NCI-H128 (cell line): Measurements from ENCODE around the gene CSAD.
"Not testable (repeated sequence)": the region's sequence is repeated elsewhere in the genome, so short reads cannot be mapped to it uniquely, and the experiment has no call there.

Experiments
- DNase-seq: peaks from one replicate; lab custom pipeline; 2025; ENCODE audit not compliant: unreplicated experiment; lab: John Stamatoyannopoulos, UW

Gene CSAD

DNA sequence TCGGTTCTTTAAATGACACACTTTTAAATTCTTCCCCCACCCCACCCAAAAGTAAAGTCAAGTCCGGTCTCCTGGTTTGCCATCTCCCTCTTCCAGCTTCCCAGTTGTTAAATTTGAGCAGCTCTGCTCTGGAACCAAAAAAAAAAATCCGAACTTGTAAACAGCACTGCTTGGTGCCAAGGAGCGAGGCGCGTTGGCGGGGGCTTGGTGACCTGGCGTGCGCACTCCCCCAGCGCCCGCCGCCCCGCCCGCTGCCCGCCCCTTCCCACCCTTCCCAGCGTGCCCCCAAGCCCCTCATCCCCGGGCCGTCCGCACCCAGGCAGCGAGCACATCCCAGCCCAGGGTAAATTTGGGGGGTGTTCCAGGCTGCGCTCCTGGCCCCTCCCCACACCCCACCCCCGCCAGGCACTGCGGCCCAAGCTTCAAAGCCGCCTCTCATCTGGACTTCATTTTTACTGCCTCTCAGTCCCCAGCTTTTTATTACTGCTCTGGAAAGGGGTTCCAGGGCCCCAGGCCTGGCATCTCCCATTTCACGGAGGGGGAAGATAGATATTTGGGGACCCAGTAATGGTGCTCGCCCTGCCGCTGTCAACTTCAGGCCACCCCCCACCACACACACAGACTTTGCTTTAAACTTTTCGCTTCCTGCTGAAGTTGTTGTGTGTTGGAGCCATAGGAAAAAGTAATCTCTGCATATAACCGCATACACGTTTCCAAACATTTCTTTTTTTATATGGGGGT, 38.0 kb upstream of the CSAD start:
- DNase-seq, result no peak

DNA sequence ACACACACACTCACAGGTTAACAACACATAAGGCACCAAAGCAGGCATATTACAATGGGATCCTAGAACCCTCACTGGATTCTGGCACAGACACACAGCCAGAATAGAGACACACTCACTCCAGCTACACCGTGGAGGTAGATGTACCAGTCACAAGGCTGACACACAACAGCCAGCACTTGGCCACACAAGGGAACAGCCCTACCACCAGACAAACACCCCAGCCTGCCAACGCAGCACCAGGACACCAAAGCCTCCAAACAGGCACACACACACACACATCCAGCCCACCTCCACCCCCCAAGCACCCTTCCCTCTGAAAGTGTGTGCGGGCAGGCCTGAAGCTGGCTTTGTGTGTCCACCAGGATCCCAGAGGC, 37.2 kb upstream of the CSAD start:
- no peak for DNase-seq

- DNase-seq, result no peak
Measured at GRCh38 chr12:53217051-53217930, 36.6 kb upstream of the CSAD start.

DNA sequence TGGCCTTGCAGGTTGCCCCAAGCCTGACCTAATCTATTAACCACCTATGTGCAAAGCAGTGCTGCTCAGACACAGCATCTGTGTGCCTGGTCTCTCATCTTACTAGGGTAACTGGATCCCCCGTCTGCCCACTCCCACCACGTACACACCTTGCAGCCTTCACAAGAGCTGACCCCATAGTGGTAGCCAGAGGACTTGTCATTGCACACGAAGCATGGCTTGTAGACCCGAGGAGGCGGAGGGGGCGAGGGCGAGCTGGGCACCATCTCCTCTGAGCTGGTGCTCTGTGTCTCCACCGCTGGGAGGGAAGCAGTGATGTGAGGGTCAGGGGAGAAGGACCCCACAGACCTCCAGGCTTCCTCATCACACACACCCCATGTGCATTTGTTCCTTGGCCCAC, 34.8 kb upstream of the CSAD start:
- no peak for DNase-seq

DNA sequence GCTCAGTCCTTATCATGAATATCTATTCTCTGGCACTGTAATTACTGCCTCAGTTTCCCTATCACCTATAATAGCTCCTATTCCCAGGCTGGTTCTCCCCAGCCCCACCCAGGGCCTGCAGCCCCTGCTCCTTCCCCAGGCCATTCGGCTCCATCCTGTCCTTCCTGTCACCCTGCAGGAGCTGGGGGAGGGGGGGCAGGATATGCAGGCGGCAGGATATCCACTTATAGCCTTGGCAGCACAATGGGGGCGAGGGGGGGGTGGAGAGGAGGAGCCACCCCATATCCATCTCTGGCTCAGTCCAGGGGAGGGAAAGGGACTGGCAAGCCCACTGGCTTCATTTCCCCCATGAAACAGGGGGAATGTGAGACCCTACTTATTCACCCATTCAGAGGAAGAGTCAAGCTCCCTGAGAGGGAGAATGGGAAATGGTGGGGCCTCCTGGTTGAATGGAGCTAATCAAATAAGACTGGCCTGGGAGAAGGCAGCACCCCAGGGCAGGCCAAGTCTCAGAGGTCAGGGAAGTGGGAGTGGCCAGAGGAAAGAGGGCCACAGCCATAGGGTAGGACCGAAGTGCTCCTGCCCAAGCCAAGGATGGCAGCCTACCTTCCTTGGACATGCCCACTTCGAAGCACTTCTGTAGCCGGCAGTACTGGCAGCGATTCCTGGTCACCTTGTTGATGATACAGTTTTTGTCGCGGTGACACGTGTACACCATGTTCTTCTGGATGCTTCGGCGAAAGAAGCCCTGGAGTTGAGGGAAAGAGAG, 34.1 kb upstream of the CSAD start:
- no peak for DNase-seq

DNA sequence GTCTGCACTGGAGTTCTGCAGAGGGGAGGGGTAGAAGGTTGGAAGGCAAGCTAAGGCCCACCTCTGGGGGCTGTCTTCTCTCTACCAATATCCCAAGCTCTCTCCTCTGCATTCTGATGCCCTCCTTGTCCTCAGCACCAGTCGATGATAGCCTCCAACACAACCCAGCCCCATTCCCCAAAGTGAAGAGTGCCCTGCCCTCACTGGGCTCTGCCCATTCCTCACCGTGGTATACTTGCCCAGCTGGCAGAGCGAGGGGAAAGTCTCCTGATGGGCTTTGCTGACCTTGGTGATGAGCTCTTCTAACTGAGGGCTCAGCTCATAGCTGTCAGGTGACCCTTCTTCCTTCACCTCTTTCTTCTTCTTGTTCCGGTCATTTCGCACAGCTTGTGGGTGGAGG, 33.5 kb upstream of the CSAD start:
- DNase-seq, result no peak

- DNase-seq, result peak; percentile 56
Measured at GRCh38 chr12:53213348-53213747, 32.6 kb upstream of the CSAD start.

GRCh38 chr12:53212931-53213330, 32.2 kb upstream of the CSAD start:
- DNase-seq, result no peak

- no peak for DNase-seq
Measured at GRCh38 chr12:53211476-53212381, 31.0 kb upstream of the CSAD start.

GRCh38 chr12:53210843-53211242, 30.1 kb upstream of the CSAD start:
- DNase-seq, result no peak

- no peak for DNase-seq
Measured at GRCh38 chr12:53208877-53209463, 28.2 kb upstream of the CSAD start.

DNA sequence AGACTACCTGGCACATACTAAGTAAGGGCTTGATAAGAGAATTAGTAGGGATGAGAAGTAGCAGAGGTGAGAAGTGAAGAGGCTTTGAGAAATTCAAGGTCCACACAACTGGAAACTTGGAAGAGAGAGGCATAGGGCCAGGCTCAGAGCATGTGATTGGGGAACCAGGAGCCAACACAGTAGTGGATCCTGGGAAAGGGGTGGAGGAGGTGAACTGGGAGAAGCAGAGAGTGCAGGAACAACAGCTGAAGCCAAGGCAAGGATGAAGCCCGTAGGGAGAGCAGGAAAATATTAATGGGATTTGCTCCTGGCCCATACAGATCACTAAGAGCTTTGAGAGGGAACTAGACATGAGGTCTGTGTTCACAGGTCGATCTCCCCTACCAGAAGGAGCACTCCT, 27.7 kb upstream of the CSAD start:
- no peak for DNase-seq

DNA sequence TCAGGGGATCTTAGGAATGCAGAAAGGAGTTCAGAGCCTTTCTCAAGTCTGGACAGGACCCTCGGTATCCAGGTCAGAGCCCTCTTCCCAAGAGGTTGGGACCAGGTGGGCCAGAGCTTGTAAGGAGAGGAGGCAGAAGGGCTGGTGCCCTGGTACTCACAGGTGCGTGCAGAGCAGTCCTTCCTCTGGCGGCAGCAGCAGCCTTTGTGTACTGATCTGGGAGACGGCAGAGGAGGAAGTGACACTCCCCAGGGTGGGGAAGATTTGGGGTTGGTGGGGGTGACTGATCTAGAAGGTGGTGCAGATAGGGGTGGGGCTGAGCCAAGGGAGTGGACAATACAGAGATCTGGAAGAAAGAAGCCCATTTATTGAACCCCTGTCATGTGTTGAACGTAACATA, 26.3 kb upstream of the CSAD start, which contains the start of gene ITGB7:
TSS of gene ITGB7 (minus strand) at position 210 of the 400 bp plus-strand sequence. CDS start 6,808 bp downstream, outside the sequence.
- no peak for DNase-seq

- no peak for DNase-seq
Measured at GRCh38 chr12:53205747-53206419, 25.2 kb upstream of the CSAD start.

DNA sequence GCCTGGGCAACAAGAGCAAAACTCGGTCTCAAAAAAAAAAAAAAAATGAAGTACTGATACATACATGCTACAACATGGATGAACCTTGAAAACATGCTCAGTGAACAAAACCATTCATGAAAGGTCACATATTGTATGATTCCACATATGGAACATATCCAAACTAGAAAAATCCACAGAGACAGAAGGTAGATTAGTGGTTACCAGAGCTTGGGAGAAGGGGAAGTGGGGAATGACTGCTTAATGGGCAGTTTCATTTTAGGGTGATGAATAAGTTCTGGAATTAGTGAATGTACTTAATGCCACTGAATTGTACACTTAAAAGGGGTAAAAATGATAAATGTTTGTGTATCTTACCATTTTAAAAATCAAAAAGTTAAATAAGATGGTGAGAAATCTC, 23.6 kb upstream of the CSAD start:
- no peak for DNase-seq

DNA sequence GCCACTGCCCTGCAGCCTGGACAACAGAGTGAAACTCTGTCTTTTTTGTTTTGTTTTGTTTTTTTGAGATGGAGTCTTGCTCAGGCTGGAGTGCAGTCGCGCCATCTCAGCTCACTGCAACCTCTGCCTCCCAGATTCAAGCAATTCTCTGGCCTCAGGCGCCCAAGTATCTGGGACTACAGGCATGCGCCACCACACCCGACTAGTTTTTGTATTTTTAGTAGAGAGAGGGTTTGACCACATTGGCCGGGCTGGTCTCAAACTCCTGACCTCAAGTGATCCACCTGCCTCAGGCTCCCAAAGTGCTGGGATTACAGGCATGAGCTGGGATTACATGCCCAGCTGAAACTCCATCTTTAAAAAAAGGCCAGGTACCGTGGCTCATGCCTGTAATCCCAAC, 21.6 kb upstream of the CSAD start:
- not testable (repeated sequence) for DNase-seq

DNA sequence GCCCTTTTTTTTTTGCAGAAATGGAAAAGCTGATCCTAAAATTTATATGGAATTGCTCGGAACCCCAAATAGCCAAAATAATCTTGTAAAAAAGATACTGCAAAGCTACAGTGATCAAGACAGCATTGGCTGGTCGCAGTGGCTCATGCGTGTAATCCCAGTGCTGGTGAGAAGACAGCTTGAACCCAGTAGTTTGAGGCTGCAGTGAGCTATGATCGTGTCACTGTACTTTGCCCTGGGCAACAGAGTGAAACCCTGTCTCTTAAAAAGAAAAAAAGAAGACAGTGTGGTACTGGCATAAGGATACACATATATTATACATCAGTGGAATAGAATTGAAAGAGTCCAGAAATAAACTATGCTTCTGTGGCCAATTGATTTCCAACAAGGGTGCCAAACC, 20.9 kb upstream of the CSAD start:
- no peak for DNase-seq

GRCh38 chr12:53201177-53201541, 20.4 kb upstream of the CSAD start:
- no peak for DNase-seq

- no peak for DNase-seq
Measured at GRCh38 chr12:53200458-53201176, 19.9 kb upstream of the CSAD start.
